ENCODE data around the gene GPR143.

Gene GPR143

DNA sequence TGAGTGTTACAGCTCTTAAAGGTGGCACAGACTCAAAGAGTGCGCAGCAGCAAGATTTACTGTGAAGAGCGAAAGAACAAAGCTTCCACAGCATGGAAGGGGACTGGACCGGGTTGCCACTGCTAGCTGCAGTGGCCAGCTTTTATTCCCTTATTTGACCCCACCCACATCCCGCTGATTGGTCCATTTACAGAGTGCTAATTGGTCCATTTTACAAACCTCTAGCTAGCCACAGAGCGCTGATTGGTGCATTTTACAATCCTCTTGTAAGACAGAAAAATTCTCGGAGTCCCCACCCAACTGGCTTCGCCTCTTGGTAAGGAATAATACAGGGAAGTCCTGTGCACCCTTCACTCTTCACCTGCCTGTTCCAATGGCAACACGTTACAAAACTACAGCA lies 18.7 kb upstream of the GPR143 start:
- TF ChIP-seq, protein P1, sequence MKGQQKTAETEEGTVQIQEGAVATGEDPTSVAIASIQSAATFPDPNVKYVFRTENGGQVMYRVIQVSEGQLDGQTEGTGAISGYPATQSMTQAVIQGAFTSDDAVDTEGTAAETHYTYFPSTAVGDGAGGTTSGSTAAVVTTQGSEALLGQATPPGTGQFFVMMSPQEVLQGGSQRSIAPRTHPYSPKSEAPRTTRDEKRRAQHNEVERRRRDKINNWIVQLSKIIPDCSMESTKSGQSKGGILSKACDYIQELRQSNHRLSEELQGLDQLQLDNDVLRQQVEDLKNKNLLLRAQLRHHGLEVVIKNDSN (IDR thresholded peaks at IDR 0.05) = no peak

DNA sequence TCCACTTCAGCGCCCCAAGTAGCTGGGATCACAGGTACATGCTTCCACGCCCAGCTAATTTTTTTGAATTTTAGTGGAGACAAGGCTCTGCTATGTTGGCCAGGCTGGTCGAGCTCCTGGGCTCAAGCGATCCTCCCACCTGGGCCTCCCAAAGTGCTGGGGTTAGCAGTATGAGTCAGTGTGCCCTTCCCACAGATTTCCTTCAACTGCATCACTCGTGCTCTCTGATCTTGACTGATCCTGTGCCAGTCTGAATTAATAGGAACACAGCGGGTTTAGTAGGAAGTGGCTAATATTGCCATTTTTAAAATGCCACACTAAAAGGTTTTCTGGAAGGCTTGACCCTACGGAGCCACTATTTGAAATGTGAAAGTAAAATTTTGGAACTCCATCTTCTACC lies 16.3 kb upstream of the GPR143 start:
- TF ChIP-seq CREB1 (IDR thresholded peaks at IDR 0.05; ENCODE audit: low read depth) (no peak), TEAD4 (IDR thresholded peaks at IDR 0.05) (no peak), ZBTB7A (IDR thresholded peaks at IDR 0.05; ENCODE audit: low read depth) (no peak), MAX (IDR thresholded peaks at IDR 0.05) (no peak), CEBPB (IDR thresholded peaks at IDR 0.05) (no peak)
- TF ChIP-seq, protein P2, sequence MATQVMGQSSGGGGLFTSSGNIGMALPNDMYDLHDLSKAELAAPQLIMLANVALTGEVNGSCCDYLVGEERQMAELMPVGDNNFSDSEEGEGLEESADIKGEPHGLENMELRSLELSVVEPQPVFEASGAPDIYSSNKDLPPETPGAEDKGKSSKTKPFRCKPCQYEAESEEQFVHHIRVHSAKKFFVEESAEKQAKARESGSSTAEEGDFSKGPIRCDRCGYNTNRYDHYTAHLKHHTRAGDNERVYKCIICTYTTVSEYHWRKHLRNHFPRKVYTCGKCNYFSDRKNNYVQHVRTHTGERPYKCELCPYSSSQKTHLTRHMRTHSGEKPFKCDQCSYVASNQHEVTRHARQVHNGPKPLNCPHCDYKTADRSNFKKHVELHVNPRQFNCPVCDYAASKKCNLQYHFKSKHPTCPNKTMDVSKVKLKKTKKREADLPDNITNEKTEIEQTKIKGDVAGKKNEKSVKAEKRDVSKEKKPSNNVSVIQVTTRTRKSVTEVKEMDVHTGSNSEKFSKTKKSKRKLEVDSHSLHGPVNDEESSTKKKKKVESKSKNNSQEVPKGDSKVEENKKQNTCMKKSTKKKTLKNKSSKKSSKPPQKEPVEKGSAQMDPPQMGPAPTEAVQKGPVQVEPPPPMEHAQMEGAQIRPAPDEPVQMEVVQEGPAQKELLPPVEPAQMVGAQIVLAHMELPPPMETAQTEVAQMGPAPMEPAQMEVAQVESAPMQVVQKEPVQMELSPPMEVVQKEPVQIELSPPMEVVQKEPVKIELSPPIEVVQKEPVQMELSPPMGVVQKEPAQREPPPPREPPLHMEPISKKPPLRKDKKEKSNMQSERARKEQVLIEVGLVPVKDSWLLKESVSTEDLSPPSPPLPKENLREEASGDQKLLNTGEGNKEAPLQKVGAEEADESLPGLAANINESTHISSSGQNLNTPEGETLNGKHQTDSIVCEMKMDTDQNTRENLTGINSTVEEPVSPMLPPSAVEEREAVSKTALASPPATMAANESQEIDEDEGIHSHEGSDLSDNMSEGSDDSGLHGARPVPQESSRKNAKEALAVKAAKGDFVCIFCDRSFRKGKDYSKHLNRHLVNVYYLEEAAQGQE (IDR thresholded peaks at IDR 0.05; ENCODE audit: low read depth) = no peak

DNA sequence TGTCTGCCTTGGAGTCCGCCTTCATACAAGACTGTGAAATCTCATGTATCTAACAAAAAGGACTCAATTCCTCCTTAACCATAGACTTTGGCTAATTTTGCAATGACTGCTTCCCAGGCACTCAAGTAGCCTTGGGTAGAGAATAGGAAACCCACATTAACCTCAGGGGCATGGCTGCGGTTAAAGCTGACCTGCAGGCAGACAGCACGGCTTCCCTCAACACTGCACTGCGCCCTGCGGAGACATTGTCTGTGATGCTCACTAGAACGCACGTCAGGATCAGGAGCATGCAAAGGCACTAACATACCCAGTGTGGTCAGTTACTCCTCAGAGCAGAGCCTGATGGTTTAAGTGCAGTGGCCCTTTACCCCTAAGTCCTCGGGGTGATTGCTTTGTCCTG lies 10.3 kb upstream of the GPR143 start:
- no peak for TF ChIP-seq CEBPB (IDR thresholded peaks at IDR 0.05)

- TF ChIP-seq TEAD4 (IDR thresholded peaks at IDR 0.05) (no peak), CEBPB (IDR thresholded peaks at IDR 0.05) (no peak), ZBTB7A (IDR thresholded peaks at IDR 0.05; ENCODE audit: low read depth) (no peak), EP300 (IDR thresholded peaks at IDR 0.05; ENCODE audit: borderline replicate concordance) (no peak), RAD21 (IDR thresholded peaks at IDR 0.05; ENCODE audit: low read depth) (no peak), CREB1 (IDR thresholded peaks at IDR 0.05; ENCODE audit: low read depth) (no peak), FOXM1 (IDR thresholded peaks at IDR 0.05; ENCODE audit: borderline replicate concordance, low read depth) (no peak), MAX (IDR thresholded peaks at IDR 0.05) (no peak), TCF12 (IDR thresholded peaks at IDR 0.05; ENCODE audit: low read depth) (no peak), NFIC (IDR thresholded peaks at IDR 0.05) (no peak), EGR1 (IDR thresholded peaks at IDR 0.05) (no peak)
- TF ChIP-seq, protein P2 (IDR thresholded peaks at IDR 0.05; ENCODE audit: low read depth) = no peak
Observed at GRCh38 chrX:9772943-9773342, 7.3 kb upstream of the GPR143 start.

DNA sequence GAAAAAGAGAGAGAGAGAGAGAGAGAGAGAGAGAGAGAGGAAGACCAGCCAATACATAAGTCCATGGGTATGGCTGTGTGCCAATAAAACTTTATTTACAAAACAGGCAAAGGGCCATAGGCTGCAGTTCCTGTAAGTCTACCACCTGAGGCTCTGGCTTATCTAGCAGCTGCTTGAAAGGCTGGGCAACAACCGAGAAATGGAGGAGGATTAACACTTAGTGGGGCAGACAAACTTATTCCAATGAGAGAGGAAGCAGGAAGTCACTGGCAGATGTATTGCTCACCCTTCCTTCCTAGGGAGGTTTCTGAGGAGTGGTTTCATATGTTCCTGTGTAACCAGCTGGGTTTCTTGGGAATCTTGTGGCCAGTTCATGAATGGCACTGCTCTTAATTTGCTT lies 4.7 kb upstream of the GPR143 start:
- TF ChIP-seq, protein P2 (IDR thresholded peaks at IDR 0.05; ENCODE audit: low read depth) = no peak
- no peak for TF ChIP-seq CEBPB (IDR thresholded peaks at IDR 0.05)
- TF ChIP-seq ZBTB7A (IDR thresholded peaks at IDR 0.05; ENCODE audit: low read depth) = no peak
- TF ChIP-seq TEAD4 (IDR thresholded peaks at IDR 0.05) = no peak
- TF ChIP-seq TAF1 (IDR thresholded peaks at IDR 0.05; ENCODE audit: low read depth) = no peak
- no peak for TF ChIP-seq NFIC (IDR thresholded peaks at IDR 0.05)
- TF ChIP-seq FOXM1 (IDR thresholded peaks at IDR 0.05; ENCODE audit: borderline replicate concordance, low read depth) = no peak
- TF ChIP-seq RAD21 (IDR thresholded peaks at IDR 0.05; ENCODE audit: low read depth) = no peak

DNA sequence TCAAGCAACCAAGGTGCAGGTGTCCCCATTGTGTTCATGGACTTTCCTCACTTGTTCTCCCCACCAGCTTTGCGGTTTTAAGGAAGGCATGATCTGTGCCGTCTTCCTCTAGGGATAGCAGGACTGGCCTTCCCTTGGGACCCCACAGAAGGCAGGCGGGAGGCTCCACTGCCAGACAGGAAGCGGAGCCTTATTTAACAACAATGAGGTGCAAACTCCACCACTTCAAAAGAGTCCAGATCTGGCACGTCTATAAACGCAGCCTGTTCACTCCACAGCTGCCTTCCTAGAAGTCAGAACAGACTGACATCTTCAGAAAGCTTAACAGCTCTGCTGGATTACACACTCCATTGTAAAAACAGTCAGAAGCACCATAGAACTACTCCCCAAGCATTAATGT lies 1.7 kb upstream of the GPR143 start:
- no peak for TF ChIP-seq FOXM1 (IDR thresholded peaks at IDR 0.05; ENCODE audit: borderline replicate concordance, low read depth)
- TF ChIP-seq, protein P2 (IDR thresholded peaks at IDR 0.05; ENCODE audit: low read depth) = no peak
- TF ChIP-seq NFIC (IDR thresholded peaks at IDR 0.05) = no peak
- TF ChIP-seq MAX (IDR thresholded peaks at IDR 0.05) = no peak
- no peak for TF ChIP-seq EGR1 (IDR thresholded peaks at IDR 0.05)
- TF ChIP-seq TAF1 (IDR thresholded peaks at IDR 0.05; ENCODE audit: low read depth) = no peak
- no peak for TF ChIP-seq YY1 (IDR thresholded peaks at IDR 0.05; ENCODE audit: low read depth)
- TF ChIP-seq EP300 (IDR thresholded peaks at IDR 0.05; ENCODE audit: borderline replicate concordance) = no peak
- no peak for TF ChIP-seq ZBTB7A (IDR thresholded peaks at IDR 0.05; ENCODE audit: low read depth)
- no peak for TF ChIP-seq TCF12 (IDR thresholded peaks at IDR 0.05; ENCODE audit: low read depth)
- TF ChIP-seq TEAD4 (IDR thresholded peaks at IDR 0.05) = no peak
- TF ChIP-seq CEBPB (IDR thresholded peaks at IDR 0.05) = no peak
- TF ChIP-seq RAD21 (IDR thresholded peaks at IDR 0.05; ENCODE audit: low read depth) = no peak
- no peak for TF ChIP-seq CREB1 (IDR thresholded peaks at IDR 0.05; ENCODE audit: low read depth)
- TF ChIP-seq, protein P1 (IDR thresholded peaks at IDR 0.05) = no peak
